HepG2 (cell line): Measurements from ENCODE around the gene CADPS2. TPM values are rescaled to one million over a fixed set of nuclear protein-coding genes. Genes with fewer than 3 reads are reported as not detected.

Source experiments
- ATAC-seq: fragments of 200-7000 bp; cut with Tn5 transposase; 3 replicates; pipeline ENCODE4 v1.9.1; 2020; ENCODE audit warnings: mild to moderate bottlenecking, moderate library complexity
- BruUV-seq: library from RNA; stranded (reverse); fragments of 400-500 nt; replicated peaks from 2 replicates; lab custom pipeline; 2021; lab: Mats Ljungman, UMichigan
- CTCF ChIA-PET: fragments of 300-600 bp; formaldehyde crosslinking; extraction: SDS; loops from one replicate; lab custom pipeline; 2021; ENCODE audit warnings: low total read pairs, inconsistent platforms, low intra/inter-chr PET ratio; lab: Yijun Ruan, JAX
- POLR2A ChIA-PET: fragments of 350-600 bp; sonication (Branson Sonifier 250); formaldehyde crosslinking; loops from one replicate; lab custom pipeline; 2020; ENCODE audit warnings: antibody characterized with exemption, inconsistent platforms; lab: Yijun Ruan, JAX
- DNase-seq: peaks from one replicate; pipeline ENCODE4 v3.0.0-alpha.2; 2015; ENCODE audit warnings: low spot score
- FAIRE-seq: peaks from 3 replicates; lab custom pipeline; 2011; peaks lifted over from hg19 to GRCh38; lab: Jason Lieb, UNC
- H2AFZ ChIP-seq: one replicate; pipeline ENCODE4 v1.6.1; 2011; ENCODE audit warnings: low read length, inconsistent platforms
- H3K27ac ChIP-seq: fragments of 300-600 bp; 3 replicates; pipeline ENCODE4 v1.8.0; 2011; ENCODE audit warnings: mixed run types, mild to moderate bottlenecking, mixed read lengths, low read length, inconsistent platforms; ENCODE audit not compliant: insufficient read depth; ENCODE audit errors: extremely low read length
- H3K27me3 ChIP-seq, 2 experiments: fragments of 200-600 bp in 1 of 2; 2 replicates in 1 of 2; 3 replicates in 1 of 2; pipeline versions ENCODE4 v1.6.0 to v1.8.0; 2011; ENCODE audit warnings: low read length in 2 of 2, mild to moderate bottlenecking in 2 of 2, moderate library complexity in 2 of 2, inconsistent platforms in 1 of 2; ENCODE audit not compliant: insufficient read depth in 2 of 2, control insufficient read depth in 1 of 2
- H3K36me3 ChIP-seq, 2 experiments: fragments of 200-600 bp in 1 of 2; replicated peaks in 1 of 2; 2 replicates in 1 of 2; 3 replicates in 1 of 2; pipeline versions ENCODE4 v1.5.1 to v1.8.0; 2011; ENCODE audit warnings: low read length in 2 of 2, inconsistent platforms in 1 of 2; ENCODE audit not compliant: insufficient read depth in 2 of 2, control insufficient read depth in 1 of 2
- H3K4me1 ChIP-seq: 2 replicates; pipeline ENCODE4 v1.5.1; 2012; ENCODE audit warnings: low read length, inconsistent platforms; ENCODE audit not compliant: insufficient read depth
- H3K4me2 ChIP-seq: 2 replicates; pipeline ENCODE4 v1.6.0; 2011; ENCODE audit warnings: low read depth, low read length, inconsistent platforms
- H3K4me3 ChIP-seq, 3 experiments: fragments of 200-600 bp in 1 of 3; sonication (generic), shearing (Covaris generic) in 1 of 3; replicated peaks in 1 of 3; 2 replicates each; pipeline ENCODE4 v1.5.1; 2011 to 2016; ENCODE audit warnings: low read length in 3 of 3, inconsistent platforms in 2 of 3, low read depth in 2 of 3, mild to moderate bottlenecking in 2 of 3, control low read depth in 1 of 3, mixed read lengths in 1 of 3; ENCODE audit not compliant: insufficient read depth in 1 of 3
- H3K79me2 ChIP-seq: one replicate; pipeline ENCODE4 v1.6.1; 2011; ENCODE audit warnings: low read length, inconsistent platforms; ENCODE audit not compliant: insufficient read depth
- H3K9ac ChIP-seq: 2 replicates; pipeline ENCODE4 v1.6.0; 2011; ENCODE audit warnings: mild to moderate bottlenecking, low read depth, low read length, inconsistent platforms; ENCODE audit not compliant: insufficient read depth
- H3K9me3 ChIP-seq: 2 replicates; pipeline ENCODE4 v1.5.1; 2012; ENCODE audit warnings: mild to moderate bottlenecking, low read length
- H4K20me1 ChIP-seq: 2 replicates; pipeline ENCODE4 v1.6.0; 2011; ENCODE audit warnings: inconsistent platforms, mild to moderate bottlenecking, low read length, moderate library complexity; ENCODE audit not compliant: insufficient read depth
- CHD4 ChIP-seq: fragments of 200-600 bp; sonication (generic); IDR thresholded peaks from 2 replicates; pipeline ENCODE4 v1.7.0; 2017; ENCODE audit warnings: mild to moderate bottlenecking, low read length, borderline replicate concordance
- CREB1 ChIP-seq, 2 experiments: fragments of 450-650 bp in 1 of 2; IDR thresholded peaks; 2 replicates each; pipeline ENCODE4 v1.6.1; 2016 to 2017; ENCODE audit warnings: control low read depth in 1 of 2, mild to moderate bottlenecking in 1 of 2, missing compliant biosample characterization in 1 of 2, missing genetic modification characterization in 1 of 2
- DBP ChIP-seq: sonication (generic); formaldehyde crosslinking; IDR thresholded peaks from 2 replicates; pipeline ENCODE4 v1.4.0; 2020; ENCODE audit warnings: missing genetic modification reagents; ENCODE audit errors: not compliant biosample characterization
- EHMT2 ChIP-seq: fragments of 200-600 bp; sonication (generic); IDR thresholded peaks from 2 replicates; pipeline ENCODE4 v1.7.0; 2017; ENCODE audit warnings: antibody characterized with exemption, low read depth, low read length, borderline replicate concordance
- EZH2 ChIP-seq: conservative IDR thresholded peaks from 2 replicates; pipeline ENCODE4 v1.6.1; 2012; ENCODE audit warnings: mild to moderate bottlenecking, low read depth, low read length, moderate library complexity
- FOXA1 ChIP-seq, 2 experiments: fragments of 450-650 bp in 1 of 2; sonication (generic) in 1 of 2; formaldehyde crosslinking in 1 of 2; IDR thresholded peaks; 2 replicates each; pipeline versions ENCODE4 v1.4.0 to v1.6.1; 2016 to 2020; ENCODE audit warnings: missing genetic modification reagents in 1 of 2
- GATAD2A ChIP-seq: IDR thresholded peaks from 2 replicates; pipeline ENCODE4 v1.6.1; 2016
- HNF1B ChIP-seq: sonication (generic); formaldehyde crosslinking; IDR thresholded peaks from 2 replicates; pipeline ENCODE4 v1.5.1; 2020; ENCODE audit warnings: mild to moderate bottlenecking, moderate library complexity, missing genetic modification reagents
- IKZF1 ChIP-seq: fragments of 450-650 bp; IDR thresholded peaks from 2 replicates; pipeline ENCODE4 v1.7.1; 2016
- JARID2 ChIP-seq: sonication (generic); formaldehyde crosslinking; IDR thresholded peaks from 2 replicates; pipeline ENCODE4 v1.8.1; 2023; ENCODE audit warnings: missing genetic modification reagents, inconsistent platforms; ENCODE audit not compliant: insufficient replicate concordance
- MZF1 ChIP-seq: sonication (generic); formaldehyde crosslinking; IDR thresholded peaks from 2 replicates; pipeline ENCODE4 v1.8.1; 2023; ENCODE audit warnings: mild to moderate bottlenecking, missing genetic modification reagents, borderline replicate concordance
- NBN ChIP-seq: fragments of 450-650 bp; conservative IDR thresholded peaks from 2 replicates; pipeline ENCODE4 v1.6.1; 2017
- SMARCE1 ChIP-seq: fragments of 450-650 bp; IDR thresholded peaks from 2 replicates; pipeline ENCODE4 v1.6.1; 2017; ENCODE audit warnings: borderline replicate concordance
- TCF7L2 ChIP-seq: IDR thresholded peaks from 2 replicates; pipeline ENCODE4 v1.6.1; 2011; ENCODE audit warnings: mild to moderate bottlenecking, low read depth, low read length, moderate library complexity
- TFDP1 ChIP-seq: IDR thresholded peaks from 2 replicates; pipeline ENCODE4 v1.6.1; 2016; ENCODE audit warnings: missing compliant biosample characterization, missing genetic modification reagents, borderline replicate concordance
- ZBTB46 ChIP-seq: sonication (generic); formaldehyde crosslinking; IDR thresholded peaks from 2 replicates; pipeline ENCODE4 v1.4.0; 2020; ENCODE audit warnings: mild to moderate bottlenecking, missing genetic modification reagents, borderline replicate concordance
- ZNF138 ChIP-seq: sonication (generic); formaldehyde crosslinking; IDR thresholded peaks from 2 replicates; pipeline ENCODE4 v1.5.0; 2020; ENCODE audit warnings: mild to moderate bottlenecking, low read depth, missing genetic modification reagents
- ZNF652 ChIP-seq: IDR thresholded peaks from 2 replicates; pipeline ENCODE4 v1.6.1; 2016; ENCODE audit warnings: low read depth, borderline replicate concordance
- ZNF782 ChIP-seq: sonication (generic); formaldehyde crosslinking; IDR thresholded peaks from 2 replicates; pipeline ENCODE4 v1.4.0; 2020; ENCODE audit warnings: missing genetic modification reagents, mild to moderate bottlenecking, borderline replicate concordance
- ZNF878 ChIP-seq: sonication (generic); formaldehyde crosslinking; IDR thresholded peaks from 2 replicates; pipeline ENCODE4 v1.8.1; 2023; ENCODE audit warnings: mild to moderate bottlenecking, missing genetic modification reagents, moderate library complexity
- WGBS: methylation state at CpG from one replicate; pipeline ENCODE4 v1.1.6; 2017; ENCODE audit warnings: low lambda C conversion rate; 5-methylcytosine and 5-hydroxymethylcytosine counted together
- in situ Hi-C: cut with HindIII; loops from 2 replicates; pipeline ENCODE4 v1.10.0; 2017; ENCODE audit warnings: low pct_unique_long_range_greater_than_20kb; ENCODE audit not compliant: extremely low pct_ligation_motif_present
- intact Hi-C: fragments of 100-400 bp; cut with micrococcal nuclease; formaldehyde crosslinking; loops from one replicate; pipeline ENCODE4 v1.10.0; 2022; ENCODE audit not compliant: unreplicated experiment
- polyA plus RNA-seq, 8 experiments: library from polyadenylated mRNA; depleted of rRNA in 3 of 8; stranded (reverse) in 7 of 8; unstranded in 1 of 8; fragments of >200 nt; fragmentation: Illumina TruSeq in 4 of 8; extraction: Trizol in 4 of 8; gene quantifications; 2 replicates each; pipeline versions ENCODE4 v1.2.1 to v1.2.3, GENCODE V29; 2011 to 2016; ENCODE audit warnings: low read depth in 4 of 8, missing spikeins in 1 of 8, mixed read lengths in 1 of 8; ENCODE audit not compliant: insufficient read depth in 1 of 8
- total RNA-seq, 5 experiments: library from RNA; depleted of rRNA; stranded (reverse); fragments of >200 nt; fragmentation: Illumina TruSeq; extraction: Trizol; gene quantifications; 2 replicates each; pipeline ENCODE4 v1.2.3, GENCODE V29; 2016; ENCODE audit warnings: low read depth in 1 of 5

CADPS2 gene
- total and polyA plus RNA-seq, 2 of the 13 experiments (the other 11 are each of a cell fraction or from before 2014, with no cell fraction given): 17.6 to 43.8 TPM

- intact Hi-C loops: no loop called here
- Histone ChIP-seq H3K4me2 (peak overlapping the region; percentile 48), H3K9ac (no peak overlapping the region), H3K79me2 (no peaks in the 10 kb centered on the region), H3K27ac (no peak overlapping the region), H3K9me3 (no peaks in the 10 kb centered on the region), H3K27me3 (peaks cover 8 to 85% of the 10 kb centered on the region in 2 experiments), H4K20me1 (no peaks in the 10 kb centered on the region), H3K36me3 (no peaks in the 10 kb centered on the region), H3K4me1 (peaks cover 28% of the 10 kb centered on the region), H2AFZ (no peak overlapping the region), H3K4me3 (peak overlapping the region in 1 of 3 experiments; percentile 45; a peak in 1 of 6 replicates)
- FAIRE-seq (no peak), ATAC-seq (no peak), DNase-seq (no peak)
- WGBS: 14% methylated on average over 34 of the region's 34 CpGs
- CTCF ChIA-PET: no interaction called here
- in situ Hi-C loops: no loop called here
- BruUV-seq: no TSS peak
- POLR2A ChIA-PET: no interaction called here
- TF ChIP-seq DBP (no peak), FOXA1 (IDR thresholded peaks at IDR 0.05) (no peak), FOXA1 (CRISPR knock-in tag; IDR thresholded peaks at IDR 0.05) (no peak), CREB1 (IDR thresholded peaks at IDR 0.05) (peak; percentile 92), CREB1 (CRISPR knock-in tag; IDR thresholded peaks at IDR 0.05) (no peak), SMARCE1 (no peak), CHD4 (no peak), ZNF782 (CRISPR knock-in tag) (no peak), TFDP1 (CRISPR knock-in tag) (no peak), HNF1B (CRISPR knock-in tag) (no peak), ZNF878 (no peak), NBN (no peak), EHMT2 (no peak), JARID2 (CRISPR knock-in tag) (no peak), MZF1 (CRISPR knock-in tag) (no peak), ZNF138 (CRISPR knock-in tag) (no peak), TCF7L2 (no peak), EZH2 (peak; percentile 37; the same call in 1 of the 2 replicates), GATAD2A (CRISPR knock-in tag) (no peak), ZNF652 (no peak), IKZF1 (no peak), ZBTB46 (CRISPR knock-in tag) (no peak)
Measured at GRCh38 chr7:122311734-122312450, 574.4 kb downstream of the CADPS2 start.
